OCI-LY3 (cell line): ENCODE results near the gene ANKRD11.

Experiments
- H2AFZ ChIP-seq: fragments of 200-600, 300-600 bp; shearing (Covaris generic); 2 replicates; pipeline ENCODE4 v1.6.0; 2014; ENCODE audit warnings: antibody characterized with exemption, low read depth, low read length
- H3K27ac ChIP-seq: fragments of 200-600, 300-600 bp; sonication (generic); 2 replicates; pipeline ENCODE4 v1.5.1; 2014; ENCODE audit warnings: mild to moderate bottlenecking, low read length, moderate library complexity, mixed read lengths
- H3K27me3 ChIP-seq: fragments of 200-600, 300-600 bp; sonication (generic); 2 replicates; pipeline ENCODE4 v1.6.1; 2014; ENCODE audit warnings: low read depth, low read length, mixed read lengths
- H3K36me3 ChIP-seq: fragments of 200-600, 300-600 bp; sonication (generic); replicated peaks from 2 replicates; pipeline ENCODE3; 2014; ENCODE audit warnings: low read depth, low read length, mixed read lengths
- H3K4me1 ChIP-seq: fragments of 300-600, 200-600 bp; sonication (generic); 2 replicates; pipeline ENCODE4 v1.6.1; 2014; ENCODE audit warnings: low read length, mixed read lengths
- H3K4me2 ChIP-seq: fragments of 200-600, 300-600 bp; sonication (generic); 2 replicates; pipeline ENCODE4 v1.6.1; 2014; ENCODE audit warnings: low read length, mixed read lengths
- H3K4me3 ChIP-seq: fragments of 300-600, 200-600 bp; sonication (generic); 2 replicates; pipeline ENCODE4 v1.5.1; 2014; ENCODE audit warnings: antibody characterized with exemption, mild to moderate bottlenecking, low read length, moderate library complexity
- H3K79me2 ChIP-seq: fragments of 300-600, 200-600 bp; shearing (Covaris generic); 2 replicates; pipeline ENCODE4 v1.6.1; 2014; ENCODE audit warnings: mild to moderate bottlenecking, low read length, mixed read lengths
- H3K9ac ChIP-seq: fragments of 300-600, 200-600 bp; shearing (Covaris generic); 2 replicates; pipeline ENCODE4 v1.6.0; 2014; ENCODE audit warnings: mild to moderate bottlenecking, low read length, moderate library complexity
- H3K9me3 ChIP-seq: fragments of 200-600, 300-600 bp; shearing (Covaris generic); 2 replicates; pipeline ENCODE4 v1.6.1; 2014; ENCODE audit warnings: low read length, mixed read lengths; ENCODE audit not compliant: insufficient read depth
- H4K20me1 ChIP-seq: fragments of 200-600, 300-600 bp; sonication (generic); 2 replicates; pipeline ENCODE4 v1.6.1; 2016; ENCODE audit warnings: low read length, mixed read lengths; ENCODE audit not compliant: insufficient read depth
- CTCF ChIP-seq: fragments of 200-600, 300-600 bp; sonication (generic); IDR thresholded peaks from 2 replicates; pipeline ENCODE4 v1.5.1; 2014; ENCODE audit warnings: antibody characterized with exemption, low read length, low read depth
- EZH2phosphoT487 ChIP-seq: fragments of 200-600 bp; shearing (Covaris generic); IDR thresholded peaks from 2 replicates; pipeline ENCODE4 v1.6.1; 2018; ENCODE audit warnings: antibody characterized with exemption, mixed run types, low read depth

The ANKRD11 gene

DNA sequence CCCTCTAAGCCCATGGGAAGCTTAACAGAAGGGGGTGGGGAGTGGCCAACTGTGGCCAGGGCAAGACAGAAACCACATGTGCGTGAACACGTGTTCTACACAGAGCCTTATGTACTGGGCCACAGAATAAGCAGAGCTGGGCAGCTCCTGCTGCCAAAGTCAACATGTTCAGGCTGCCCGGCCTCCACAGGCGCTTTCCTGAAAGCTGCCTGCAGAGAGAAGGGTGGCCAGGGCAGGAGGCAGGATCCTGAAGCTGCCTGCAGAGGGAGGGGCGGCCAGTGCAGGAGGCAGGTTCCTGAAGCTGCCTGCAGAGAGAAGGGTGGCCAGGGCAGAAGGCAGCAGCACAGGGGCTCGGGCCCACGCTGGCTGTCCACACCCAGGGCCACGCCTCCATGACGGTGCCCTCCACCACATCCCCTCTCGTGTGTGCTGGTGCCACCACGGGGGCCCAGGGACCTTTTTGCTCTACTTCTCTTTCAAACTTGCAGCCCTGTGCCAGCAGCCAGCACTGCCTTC is 79.5 kb downstream of the ANKRD11 start:
- Histone ChIP-seq H3K4me3 (no peak overlapping the region), H3K9me3 (no peaks in the 10 kb centered on the region), H4K20me1 (peaks cover 89% of the 10 kb centered on the region), H3K79me2 (peaks cover 100% of the 10 kb centered on the region), H3K4me2 (no peak overlapping the region), H2AFZ (no peak overlapping the region), H3K4me1 (no peaks in the 10 kb centered on the region), H3K27ac (no peak overlapping the region), H3K9ac (no peak overlapping the region), H3K36me3 (no peaks in the 10 kb centered on the region), H3K27me3 (no peaks in the 10 kb centered on the region)
- TF ChIP-seq EZH2phosphoT487 (no peak), CTCF (no peak)

GRCh38 chr16:89410322-89410721 is 80.0 kb downstream of the ANKRD11 start:
- Histone ChIP-seq H3K4me1 (no peaks in the 10 kb centered on the region), H3K79me2 (peaks cover 100% of the 10 kb centered on the region), H3K4me3 (no peak overlapping the region), H4K20me1 (peaks cover 93% of the 10 kb centered on the region), H3K27ac (no peak overlapping the region), H3K4me2 (no peak overlapping the region), H2AFZ (no peak overlapping the region), H3K9me3 (no peaks in the 10 kb centered on the region), H3K36me3 (no peaks in the 10 kb centered on the region), H3K9ac (no peak overlapping the region), H3K27me3 (no peaks in the 10 kb centered on the region)
- no peak for TF ChIP-seq CTCF
- no peak for TF ChIP-seq EZH2phosphoT487

DNA sequence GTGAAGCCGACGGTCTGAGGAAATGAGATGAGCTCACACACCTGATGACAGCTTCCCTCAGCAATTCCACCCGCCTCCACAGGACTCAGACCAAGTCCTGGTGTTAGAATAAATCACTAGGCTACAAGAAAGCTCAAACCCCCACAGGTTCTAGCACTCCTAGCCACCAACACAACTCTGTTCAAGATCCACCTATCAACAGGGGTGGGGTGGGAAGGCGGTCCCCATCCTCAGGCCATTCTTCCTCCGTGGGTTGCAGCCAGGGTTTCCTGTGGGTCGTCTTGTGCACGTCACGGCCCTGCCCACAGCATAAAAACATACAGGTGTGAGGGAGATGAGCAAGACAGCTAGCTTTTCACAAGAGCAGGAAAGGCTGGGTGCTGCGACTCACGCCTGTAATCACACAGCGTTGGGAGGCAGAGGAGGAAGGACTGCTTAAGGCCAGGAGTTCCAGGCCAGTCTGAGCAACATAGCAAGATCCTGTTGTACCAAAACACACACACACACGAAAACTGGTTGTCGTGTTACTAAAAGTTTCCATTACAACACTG is 81.1 kb downstream of the ANKRD11 start:
- H3K4me3 ChIP-seq = no peak overlapping the region
- H3K4me2 ChIP-seq = no peak overlapping the region
- peaks cover 100% of the 10 kb centered on the region for H3K79me2 ChIP-seq
- no peak overlapping the region for H3K9ac ChIP-seq
- H3K27ac ChIP-seq = no peak overlapping the region
- no peaks in the 10 kb centered on the region for H3K9me3 ChIP-seq
- no peak for TF ChIP-seq CTCF
- TF ChIP-seq EZH2phosphoT487 = no peak
- no peak overlapping the region for H2AFZ ChIP-seq
- H3K36me3 ChIP-seq = no peaks in the 10 kb centered on the region
- H3K4me1 ChIP-seq = no peaks in the 10 kb centered on the region
- H4K20me1 ChIP-seq = peaks cover 96% of the 10 kb centered on the region
- no peaks in the 10 kb centered on the region for H3K27me3 ChIP-seq

GRCh38 chr16:89408315-89408714 is 82.0 kb downstream of the ANKRD11 start:
- Histone ChIP-seq H3K36me3 (no peaks in the 10 kb centered on the region), H3K9ac (no peak overlapping the region), H2AFZ (no peak overlapping the region), H3K27me3 (no peaks in the 10 kb centered on the region), H3K4me2 (no peak overlapping the region), H3K9me3 (no peaks in the 10 kb centered on the region), H4K20me1 (peaks cover 96% of the 10 kb centered on the region), H3K79me2 (peaks cover 100% of the 10 kb centered on the region), H3K4me1 (no peaks in the 10 kb centered on the region), H3K27ac (no peak overlapping the region), H3K4me3 (no peak overlapping the region)
- TF ChIP-seq CTCF = no peak
- no peak for TF ChIP-seq EZH2phosphoT487
